ENCODE data around the gene LILRA5.

Gene LILRA5

DNA sequence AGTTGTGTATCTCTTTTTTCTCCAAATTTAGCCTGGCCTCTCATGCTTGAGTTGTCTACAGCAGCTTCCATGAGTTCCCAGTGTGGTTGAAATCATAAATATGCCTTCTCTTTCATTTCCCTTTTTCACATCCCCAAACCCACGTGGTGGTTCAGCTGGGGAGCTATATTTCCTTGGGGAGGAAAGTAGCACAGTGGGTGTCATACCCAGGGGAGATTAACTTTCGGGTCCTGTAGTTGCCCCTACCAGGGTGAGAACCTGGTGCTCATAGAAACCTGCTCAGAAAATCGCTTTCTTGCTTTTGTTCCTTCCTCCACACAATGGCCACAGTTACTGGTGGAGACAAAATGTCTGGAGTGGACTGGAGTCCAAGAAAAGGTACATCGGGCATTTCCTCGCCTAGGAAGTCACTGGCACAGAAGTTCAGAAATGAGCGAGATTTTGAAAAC is 33.0 kb upstream of the LILRA5 start:
- TF ChIP-seq REST (IDR thresholded peaks at IDR 0.05; ENCODE audit: low read depth) (no peak), USF1 (IDR thresholded peaks at IDR 0.05) (no peak), TAF1 (IDR thresholded peaks at IDR 0.05; ENCODE audit: low read depth) (no peak), CEBPB (IDR thresholded peaks at IDR 0.05) (no peak), FOXM1 (IDR thresholded peaks at IDR 0.05; ENCODE audit: borderline replicate concordance, low read depth) (no peak), ZBTB7A (IDR thresholded peaks at IDR 0.05; ENCODE audit: low read depth) (no peak), EP300 (IDR thresholded peaks at IDR 0.05; ENCODE audit: borderline replicate concordance) (no peak), CREB1 (IDR thresholded peaks at IDR 0.05; ENCODE audit: low read depth) (no peak), NFIC (IDR thresholded peaks at IDR 0.05) (no peak), RAD21 (IDR thresholded peaks at IDR 0.05; ENCODE audit: low read depth) (no peak), YY1 (IDR thresholded peaks at IDR 0.05; ENCODE audit: low read depth) (no peak), MAX (IDR thresholded peaks at IDR 0.05) (no peak), EGR1 (IDR thresholded peaks at IDR 0.05) (no peak), TEAD4 (IDR thresholded peaks at IDR 0.05) (no peak), TCF12 (IDR thresholded peaks at IDR 0.05; ENCODE audit: low read depth) (no peak)

DNA sequence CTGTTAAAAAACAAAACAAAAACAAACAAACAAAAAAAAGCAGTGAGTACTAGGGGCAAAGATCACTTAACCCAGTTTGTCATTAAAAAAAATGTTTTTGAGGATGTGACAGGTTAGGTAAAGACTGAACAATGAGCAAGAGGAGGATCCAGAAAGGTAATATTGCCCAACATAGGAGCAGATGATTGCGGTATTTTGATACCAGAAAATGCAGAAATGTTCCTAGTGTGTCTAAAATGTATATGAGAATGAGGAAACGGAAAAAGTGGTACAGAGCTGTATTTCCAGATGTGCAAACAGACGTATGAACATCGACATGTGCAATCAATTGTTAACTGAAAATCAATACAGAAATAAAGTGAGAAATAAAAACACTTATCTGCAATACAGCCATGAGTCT is 30.9 kb upstream of the LILRA5 start:
- TF ChIP-seq CREB1 (IDR thresholded peaks at IDR 0.05; ENCODE audit: low read depth) (no peak), CEBPB (IDR thresholded peaks at IDR 0.05) (no peak), TCF12 (IDR thresholded peaks at IDR 0.05; ENCODE audit: low read depth) (no peak), EGR1 (IDR thresholded peaks at IDR 0.05) (no peak), FOXM1 (IDR thresholded peaks at IDR 0.05; ENCODE audit: borderline replicate concordance, low read depth) (no peak)

DNA sequence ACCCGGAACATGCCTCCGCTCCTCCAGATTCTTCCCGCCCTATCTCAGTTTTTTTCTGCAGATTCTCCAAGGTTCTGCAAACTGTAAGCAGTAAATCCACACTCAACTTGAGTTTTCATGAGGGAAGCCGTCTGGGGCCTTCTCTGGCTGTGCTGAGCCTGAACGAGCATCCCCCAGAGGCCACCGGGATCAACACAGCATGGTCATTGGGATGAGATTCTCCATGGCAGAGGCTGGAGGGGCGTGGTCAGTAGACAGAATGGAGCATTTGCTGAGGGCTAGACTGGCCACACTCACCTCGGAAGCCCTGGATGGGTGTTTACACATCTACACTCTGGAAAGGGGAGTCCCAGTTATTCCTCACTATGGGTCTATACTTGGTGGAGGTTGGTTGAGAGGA is 28.3 kb upstream of the LILRA5 start:
- TF ChIP-seq CREB1 (IDR thresholded peaks at IDR 0.05; ENCODE audit: low read depth) (no peak), EP300 (IDR thresholded peaks at IDR 0.05; ENCODE audit: borderline replicate concordance) (no peak), EGR1 (IDR thresholded peaks at IDR 0.05) (no peak), MAX (IDR thresholded peaks at IDR 0.05) (no peak), TAF1 (IDR thresholded peaks at IDR 0.05; ENCODE audit: low read depth) (no peak), NFIC (IDR thresholded peaks at IDR 0.05) (no peak), TEAD4 (IDR thresholded peaks at IDR 0.05) (no peak), RAD21 (IDR thresholded peaks at IDR 0.05; ENCODE audit: low read depth) (no peak), CEBPB (IDR thresholded peaks at IDR 0.05) (no peak), YY1 (IDR thresholded peaks at IDR 0.05; ENCODE audit: low read depth) (no peak), ZBTB7A (IDR thresholded peaks at IDR 0.05; ENCODE audit: low read depth) (no peak), REST (IDR thresholded peaks at IDR 0.05; ENCODE audit: low read depth) (no peak), USF1 (IDR thresholded peaks at IDR 0.05) (no peak), TCF12 (IDR thresholded peaks at IDR 0.05; ENCODE audit: low read depth) (no peak), FOXM1 (IDR thresholded peaks at IDR 0.05; ENCODE audit: borderline replicate concordance, low read depth) (no peak)

- no peak for TF ChIP-seq TCF12 (IDR thresholded peaks at IDR 0.05; ENCODE audit: low read depth)
- TF ChIP-seq FOXM1 (IDR thresholded peaks at IDR 0.05; ENCODE audit: borderline replicate concordance, low read depth), result no peak
- no peak for TF ChIP-seq CREB1 (IDR thresholded peaks at IDR 0.05; ENCODE audit: low read depth)
- TF ChIP-seq USF1 (IDR thresholded peaks at IDR 0.05), result no peak
Observed at GRCh38 chr19:54339646-54340358, 26.8 kb upstream of the LILRA5 start.

DNA sequence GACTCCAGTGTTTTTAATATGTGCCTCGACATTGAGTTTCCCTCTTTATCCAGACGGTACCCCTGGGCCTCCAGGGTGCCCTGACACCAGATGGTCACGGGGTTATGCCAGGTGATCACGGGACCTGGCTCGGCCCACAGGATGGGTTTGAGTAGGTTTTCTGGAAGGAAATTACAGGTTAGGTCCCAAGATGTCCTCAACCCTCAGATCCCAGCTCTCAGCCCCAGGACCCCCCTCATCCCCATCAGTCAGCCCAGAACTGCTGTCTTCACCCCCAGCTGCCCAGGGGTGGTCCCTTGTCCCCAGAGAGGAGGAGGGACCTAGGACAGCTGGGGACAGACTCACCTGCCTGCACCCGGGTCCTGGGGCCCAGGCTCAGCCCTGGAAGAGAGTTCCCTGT is 25.6 kb upstream of the LILRA5 start:
- TF ChIP-seq FOXM1 (IDR thresholded peaks at IDR 0.05; ENCODE audit: borderline replicate concordance, low read depth) (no peak), EP300 (IDR thresholded peaks at IDR 0.05; ENCODE audit: borderline replicate concordance) (no peak), TAF1 (IDR thresholded peaks at IDR 0.05; ENCODE audit: low read depth) (no peak), YY1 (IDR thresholded peaks at IDR 0.05; ENCODE audit: low read depth) (no peak), TEAD4 (IDR thresholded peaks at IDR 0.05) (no peak), TCF12 (IDR thresholded peaks at IDR 0.05; ENCODE audit: low read depth) (no peak), USF1 (IDR thresholded peaks at IDR 0.05) (no peak)

All from Ishikawa (cell line).